Prostate gland (tissue), 2 donors: ENCODE results near the gene ELK4. TPM values are rescaled to one million over a fixed set of nuclear protein-coding genes. Genes with fewer than 3 reads are reported as not detected.
A peak's percentile ranks its signal among the peaks of the same experiment; 100 is the strongest.
"Not testable (repeated sequence)": the region's sequence is repeated elsewhere in the genome, so short reads cannot be mapped to it uniquely, and the experiment has no call there.

Experiments used
- DNase-seq: peaks from one replicate; pipeline ENCODE4 v3.0.0-alpha.2; 2019; ENCODE audit warnings: low spot score
- H3K27ac ChIP-seq, 2 donors: fragments of 200-600 bp; sonication (generic); 2 replicates each; pipeline ENCODE4 v1.5.1; 2017 to 2019
- H3K27me3 ChIP-seq: fragments of 200-600 bp; sonication (generic); replicated peaks from 2 replicates; pipeline ENCODE4 v1.5.1; 2019; ENCODE audit not compliant: insufficient read depth
- H3K36me3 ChIP-seq, 2 donors: fragments of 200-600 bp; sonication (generic); 1 replicate in 1 of 2; 2 replicates in 1 of 2; pipeline versions ENCODE4 v1.5.1 to v1.8.1; 2017 to 2019
- H3K4me1 ChIP-seq: fragments of 200-600 bp; sonication (generic); replicated peaks from 2 replicates; pipeline ENCODE4 v1.5.1; 2019
- H3K4me3 ChIP-seq, 2 donors: fragments of 200-600 bp; sonication (generic); 2 replicates each; pipeline ENCODE4 v1.5.1; 2017 to 2019
- H3K9me3 ChIP-seq: fragments of 200-600 bp; sonication (generic); 2 replicates; pipeline ENCODE4 v1.5.1; 2017
- CTCF ChIP-seq, 4 experiments: fragments of 200-600 bp in 2 of 4; fragments of 450-650 bp in 2 of 4; sonication (generic) in 2 of 4; IDR thresholded peaks; 1 replicate in 3 of 4; 2 replicates in 1 of 4; pipeline ENCODE4 v1.5.1; 2016 to 2019; ENCODE audit warnings: antibody characterized with exemption in 4 of 4, mild to moderate bottlenecking in 2 of 4, moderate library complexity in 2 of 4
- POLR2A ChIP-seq: fragments of 450-650 bp; IDR thresholded peaks from one replicate; pipeline ENCODE4 v1.6.1; 2016; ENCODE audit warnings: antibody characterized with exemption, mild to moderate bottlenecking
- POLR2AphosphoS5 ChIP-seq: sonication (generic); formaldehyde crosslinking; IDR thresholded peaks from one replicate; pipeline ENCODE4 v1.6.1; 2017; ENCODE audit warnings: antibody characterized with exemption
- WGBS: methylation state at CpG from one replicate; pipeline ENCODE4 v1.1.5; 2018; 5-methylcytosine and 5-hydroxymethylcytosine counted together
- intact Hi-C: fragments of 100-400 bp; cut with DNase I; formaldehyde crosslinking; loops from one replicate; pipeline ENCODE4 v1.14.2; 2022
- total RNA-seq, 2 donors: library from RNA; depleted of rRNA; stranded (reverse); fragments of >200 nt; gene quantifications; one replicate each; pipeline ENCODE4 v1.1.0, GENCODE V29; 2016

Gene ELK4
- total RNA-seq, 2 donors from 2014 or later, result 58.8 to 62.7 TPM

- no peaks in the 10 kb centered on the region for H3K27me3 ChIP-seq
- WGBS, result 89% methylated on average over 8 of the region's 8 CpGs
- no peaks in the 10 kb centered on the region for H3K36me3 ChIP-seq
- no peaks in the 10 kb centered on the region for H3K9me3 ChIP-seq
- intact Hi-C loops, result no loop called here
- no peak for DNase-seq
- no peak overlapping the region for H3K27ac ChIP-seq
- H3K4me1 ChIP-seq, result no peaks in the 10 kb centered on the region
- TF ChIP-seq POLR2AphosphoS5 (no peak), CTCF (IDR thresholded peaks at IDR 0.05) (no peak), POLR2A (no peak)
- no peak overlapping the region for H3K4me3 ChIP-seq
These were observed 13.7 kb upstream of the ELK4 start for GRCh38 chr1:205645519-205645918.

GRCh38 chr1:205642679-205643307 lies 11.0 kb upstream of the ELK4 start:
- H3K4me3 ChIP-seq, result no peak overlapping the region
- no peaks in the 10 kb centered on the region for H3K36me3 ChIP-seq
- intact Hi-C loops, result no loop called here
- H3K4me1 ChIP-seq, result no peaks in the 10 kb centered on the region
- 93% methylated on average over 2 of the region's 2 CpGs for WGBS
- no peaks in the 10 kb centered on the region for H3K9me3 ChIP-seq
- DNase-seq, result no peak
- no peaks in the 10 kb centered on the region for H3K27me3 ChIP-seq
- H3K27ac ChIP-seq, result peak overlapping the region in 1 of 2 donors; percentile 15
- TF ChIP-seq POLR2AphosphoS5 (no peak), POLR2A (no peak), CTCF (IDR thresholded peaks at IDR 0.05) (no peak)

GRCh38 chr1:205639567-205639966 lies 7.8 kb upstream of the ELK4 start:
- Histone ChIP-seq H3K27me3 (no peaks in the 10 kb centered on the region), H3K9me3 (no peaks in the 10 kb centered on the region), H3K4me1 (no peaks in the 10 kb centered on the region), H3K4me3 (no peak overlapping the region), H3K27ac (peak overlapping the region in 1 of 2 donors; percentile 3), H3K36me3 (no peaks in the 10 kb centered on the region)
- DNase-seq, result no peak
- intact Hi-C loops, result no loop called here
- 94% methylated on average over 1 of the region's 1 CpG for WGBS
- TF ChIP-seq CTCF (IDR thresholded peaks at IDR 0.05), result no peak
- TF ChIP-seq POLR2AphosphoS5, result no peak
- no peak for TF ChIP-seq POLR2A

GRCh38 chr1:205637854-205638468 lies 6.2 kb upstream of the ELK4 start:
- no peaks in the 10 kb centered on the region for H3K9me3 ChIP-seq
- no peaks in the 10 kb centered on the region for H3K27me3 ChIP-seq
- intact Hi-C loops, result no loop called here
- H3K27ac ChIP-seq, result peak overlapping the region; percentile 50 to 94
- H3K4me1 ChIP-seq, result no peaks in the 10 kb centered on the region
- TF ChIP-seq CTCF (IDR thresholded peaks at IDR 0.05) (no peak), POLR2AphosphoS5 (no peak), POLR2A (no peak)
- no peak overlapping the region for H3K4me3 ChIP-seq
- no peaks in the 10 kb centered on the region for H3K36me3 ChIP-seq
- WGBS, result 91% methylated on average over 9 of the region's 9 CpGs
- no peak for DNase-seq

GRCh38 chr1:205636732-205637131 lies 4.9 kb upstream of the ELK4 start:
- no peak overlapping the region for H3K4me3 ChIP-seq
- WGBS, result 13% methylated on average over 4 of the region's 4 CpGs
- no peaks in the 10 kb centered on the region for H3K4me1 ChIP-seq
- H3K27ac ChIP-seq, result peak overlapping the region; percentile 50 to 94
- intact Hi-C loops, result no loop called here
- no peaks in the 10 kb centered on the region for H3K36me3 ChIP-seq
- no peaks in the 10 kb centered on the region for H3K27me3 ChIP-seq
- H3K9me3 ChIP-seq, result no peaks in the 10 kb centered on the region
- DNase-seq, result no peak
- TF ChIP-seq CTCF (IDR thresholded peaks at IDR 0.05) (no peak), POLR2AphosphoS5 (peak; percentile 53), POLR2A (no peak)

GRCh38 chr1:205636138-205636530 lies 4.3 kb upstream of the ELK4 start:
- H3K27ac ChIP-seq, result peak overlapping the region; percentile 50 to 94
- DNase-seq, H3K4me1 ChIP-seq, H3K36me3 ChIP-seq, H3K4me3 ChIP-seq, intact Hi-C loops, H3K9me3 ChIP-seq, H3K27me3 ChIP-seq: not testable (repeated sequence)
- 35% methylated on average over 7 of the region's 7 CpGs for WGBS
